NCI-H1436 treated with DMSO at 0.1 percent for 48 hours (cell line): ENCODE measurements around the gene STEAP2.

Source experiments
- DNase-seq: peaks from one replicate; lab custom pipeline; 2025; lab: John Stamatoyannopoulos, UW

Gene STEAP2

GRCh38 chr7:90270431-90271178, 59.1 kb downstream of the STEAP2 start:
- DNase-seq = no peak

- no peak for DNase-seq
These were observed 60.2 kb downstream of the STEAP2 start for GRCh38 chr7:90271753-90272152.

GRCh38 chr7:90272242-90272641, 60.7 kb downstream of the STEAP2 start:
- DNase-seq = no peak

- no peak for DNase-seq
These were observed 62.6 kb downstream of the STEAP2 start for GRCh38 chr7:90274161-90274560.

- DNase-seq = no peak
These were observed 64.6 kb downstream of the STEAP2 start for GRCh38 chr7:90276033-90276728.
